ENCODE measurements around the gene TSTD1. TPM values are rescaled to one million over a fixed set of nuclear protein-coding genes. Genes with fewer than 3 reads are reported as not detected.

Gene TSTD1
- total and polyA plus RNA-seq, 10 of the 15 experiments (the other 5 are each of a cell fraction or from before 2014, with no cell fraction given), result 33.3 to 145 (median 89.4) TPM

DNA sequence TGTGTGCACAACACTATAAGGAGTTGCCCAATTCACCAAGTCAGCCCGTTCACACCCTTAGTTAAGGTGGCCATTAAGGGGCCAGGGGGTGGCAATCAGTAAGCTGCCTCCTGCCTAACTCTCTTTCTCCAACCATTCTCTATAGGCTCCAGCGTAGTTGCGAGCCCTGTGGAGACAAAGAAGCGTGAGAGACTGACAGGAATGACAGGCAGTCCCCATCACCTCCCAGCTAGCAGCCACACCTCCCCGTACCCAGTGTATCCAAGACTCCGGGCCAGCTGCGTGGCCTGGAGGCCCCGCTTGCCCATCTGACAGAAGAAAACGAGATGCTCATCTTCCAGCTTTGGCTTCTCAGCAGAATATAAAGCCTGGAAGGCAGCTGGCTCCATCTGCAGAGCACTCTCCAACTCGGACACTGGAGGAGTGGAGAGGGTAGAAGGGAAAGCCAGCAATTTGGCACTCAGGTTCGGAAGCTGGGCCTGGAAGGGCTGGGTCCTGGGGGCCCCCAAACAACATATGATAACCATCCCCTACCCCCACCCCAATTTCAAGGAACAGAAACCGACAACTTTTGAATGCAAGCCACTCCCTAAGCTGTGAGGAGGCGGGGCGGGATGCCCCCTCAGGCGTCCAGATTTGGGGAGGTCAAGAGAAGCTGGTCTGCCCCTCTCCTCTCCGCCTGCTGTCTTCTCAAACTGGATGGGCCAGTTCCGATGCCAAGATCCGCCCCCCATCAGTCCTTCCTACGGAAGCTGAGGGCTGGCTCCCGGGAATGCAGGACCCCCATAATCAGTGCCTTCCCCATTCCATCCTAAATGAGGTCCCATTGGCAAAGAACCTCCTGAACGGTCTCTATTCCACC, 872 bp downstream of the TSTD1 start:
- CTCF ChIA-PET, result interaction anchor here (0.9 to 11.1 kb wide), 10 partner anchors 9 to 118 kb away, joined by 3 to 181 read pairs (median 10); partner anchors contain the start of genes ARHGAP30, F11R and KLHDC9
- H2AFZ ChIP-seq (ENCODE audit: control insufficient read depth, low read depth, low read length), result no peak overlapping the region
- FAIRE-seq, result no peak

GRCh38 chr1:161033751-161034150, 5.0 kb downstream of the TSTD1 start:
- Histone ChIP-seq H3K27me3 (replicated peaks in 1 of 2; ENCODE audit: control insufficient read depth in 2 of 2, insufficient read depth in 2 of 2, low read length in 1 of 2) (no peaks in the 10 kb centered on the region), H3K79me2 (ENCODE audit: control insufficient read depth, insufficient read depth, low read length) (peaks cover 4% of the 10 kb centered on the region), H3K4me3 (no peak overlapping the region), H3K9ac (ENCODE audit: control insufficient read depth, insufficient read depth, low read length) (no peak overlapping the region), H3K9me3 (replicated peaks; ENCODE audit: control insufficient read depth, insufficient read depth, low read length) (peaks cover 1% of the 10 kb centered on the region; the same call in 1 of the 3 replicates), H4K20me1 (ENCODE audit: control insufficient read depth, insufficient read depth) (no peaks in the 10 kb centered on the region), H3K4me1 (ENCODE audit: control insufficient read depth, insufficient read depth, low read length) (peaks cover 4% of the 10 kb centered on the region; the same call in 1 of the 2 replicates), H2AFZ (ENCODE audit: control insufficient read depth, low read depth, low read length) (no peak overlapping the region), H3K4me2 (ENCODE audit: control insufficient read depth, insufficient read depth) (no peak overlapping the region), H3K27ac (ENCODE audit: control insufficient read depth, insufficient read depth) (no peak overlapping the region), H3K36me3 (ENCODE audit: control insufficient read depth in 2 of 2, insufficient read depth in 2 of 2, low read length in 1 of 2) (no peaks in the 10 kb centered on the region)
- intact Hi-C loops (cut with micrococcal nuclease; ENCODE audit: unreplicated experiment), result no loop called here
- DNase-seq (ENCODE audit: low read depth, low spot score) (no peak), FAIRE-seq (no peak), ATAC-seq (no peak)
- ChIA-PET RAD21 (ENCODE audit: unreplicated experiment) (interaction anchor here (0.7 to 1.3 kb wide), 5 partner anchors 15 to 387 kb away, joined by 3 to 5 read pairs (median 3); partner anchors contain the start of gene KLHDC9), POLR2A (interaction anchor here (0.7 to 2.0 kb wide), 3 partner anchors 13 to 192 kb away, joined by 3 to 8 read pairs (median 7); partner anchors contain the start of gene F11R), CTCF (interaction anchor here (1.1 to 4.5 kb wide), 4 partner anchors 15 to 105 kb away, joined by 3 to 21 read pairs (median 4); no protein-coding TSS in a partner anchor), SMC1A (ENCODE audit: uncharacterized antibody, unreplicated experiment) (interaction anchor here (1.2 to 2.2 kb wide), 4 partner anchors 10 to 122 kb away, joined by 3 to 8 read pairs (median 4); partner anchors contain the start of gene F11R)
- TF ChIP-seq SMARCA5 (IDR thresholded peaks at IDR 0.05) (no peak), ZNF622 (IDR thresholded peaks at IDR 0.05) (no peak), SREBF1 (IDR thresholded peaks at IDR 0.05; ENCODE audit: low read length) (no peak), ZNF207 (IDR thresholded peaks at IDR 0.05; ENCODE audit: borderline replicate concordance) (no peak)
- no TSS peak for BruUV-seq (replicated peaks)
- in situ Hi-C loops (cut with MboI), result no loop called here
- 88% methylated on average over 3 of the region's 3 CpGs for WGBS (ENCODE audit: insufficient coverage, insufficient replicate concordance, low lambda C conversion rate, missing lambda C conversion rate)

More for the DNA sequence above, 872 bp downstream of the TSTD1 start:
- WGBS (ENCODE audit: insufficient coverage, insufficient replicate concordance, low lambda C conversion rate, missing lambda C conversion rate), result 61% methylated on average over 21 of the region's 21 CpGs
- Histone ChIP-seq H3K27ac (ENCODE audit: control insufficient read depth, insufficient read depth) (peak overlapping the region; percentile 69), H3K27me3 (replicated peaks in 1 of 2; ENCODE audit: control insufficient read depth in 2 of 2, insufficient read depth in 2 of 2, low read length in 1 of 2) (no peaks in the 10 kb centered on the region), H3K4me3 (peak overlapping the region; percentile 87), H4K20me1 (ENCODE audit: control insufficient read depth, insufficient read depth) (no peaks in the 10 kb centered on the region), H3K79me2 (ENCODE audit: control insufficient read depth, insufficient read depth, low read length) (peaks cover 7% of the 10 kb centered on the region), H3K9me3 (replicated peaks; ENCODE audit: control insufficient read depth, insufficient read depth, low read length) (no peaks in the 10 kb centered on the region), H3K36me3 (ENCODE audit: control insufficient read depth in 2 of 2, insufficient read depth in 2 of 2, low read length in 1 of 2) (peaks cover 22 to 29% of the 10 kb centered on the region in 2 experiments), H3K9ac (ENCODE audit: control insufficient read depth, insufficient read depth, low read length) (peak overlapping the region; percentile 41), H3K4me2 (ENCODE audit: control insufficient read depth, insufficient read depth) (peak overlapping the region; percentile 57), H3K4me1 (ENCODE audit: control insufficient read depth, insufficient read depth, low read length) (peaks cover 12% of the 10 kb centered on the region)
- TF ChIP-seq EP300 (IDR thresholded peaks at IDR 0.05; ENCODE audit: borderline replicate concordance in 1 of 2, control insufficient read depth in 1 of 2, low read depth in 2 of 2, low read length in 2 of 2), result no peak
- peak; percentile 9; the same call in 1 of the 2 replicates for TF ChIP-seq EED (IDR thresholded peaks at IDR 0.05; ENCODE audit: low read depth)
- RAD21 ChIA-PET (ENCODE audit: unreplicated experiment), result interaction anchor here (1.0 to 4.2 kb wide), 9 partner anchors 9 to 59 kb away, joined by 3 to 22 read pairs (median 9); partner anchors contain the start of genes ARHGAP30 and F11R
- ATAC-seq (peak; percentile 4; the same call in 1 of the 3 replicates), DNase-seq (ENCODE audit: low read depth, low spot score) (no peak)
- SMC1A ChIA-PET (ENCODE audit: uncharacterized antibody, unreplicated experiment), result interaction anchor here (0.8 to 6.3 kb wide), 8 partner anchors 9 to 84 kb away, joined by 3 to 51 read pairs (median 4); partner anchors contain the start of gene F11R
- intact Hi-C loops (cut with micrococcal nuclease; ENCODE audit: unreplicated experiment), result no loop called here
- in situ Hi-C loops (cut with MboI), result no loop called here
- no TSS peak for BruUV-seq (replicated peaks)
- POLR2A ChIA-PET, result interaction anchor here (0.5 to 2.2 kb wide), 11 partner anchors 9 to 330 kb away, joined by 3 to 21 read pairs (median 4); partner anchors contain the start of genes ARHGAP30 and F11R
